NCI-H774 (cell line): ENCODE results near the gene MYG1.
"Not testable (repeated sequence)": the region's sequence is repeated elsewhere in the genome, so short reads cannot be mapped to it uniquely, and the experiment has no call there.

Experiments
- DNase-seq: peaks from one replicate; lab custom pipeline; 2025; lab: John Stamatoyannopoulos, UW

The MYG1 gene

DNA sequence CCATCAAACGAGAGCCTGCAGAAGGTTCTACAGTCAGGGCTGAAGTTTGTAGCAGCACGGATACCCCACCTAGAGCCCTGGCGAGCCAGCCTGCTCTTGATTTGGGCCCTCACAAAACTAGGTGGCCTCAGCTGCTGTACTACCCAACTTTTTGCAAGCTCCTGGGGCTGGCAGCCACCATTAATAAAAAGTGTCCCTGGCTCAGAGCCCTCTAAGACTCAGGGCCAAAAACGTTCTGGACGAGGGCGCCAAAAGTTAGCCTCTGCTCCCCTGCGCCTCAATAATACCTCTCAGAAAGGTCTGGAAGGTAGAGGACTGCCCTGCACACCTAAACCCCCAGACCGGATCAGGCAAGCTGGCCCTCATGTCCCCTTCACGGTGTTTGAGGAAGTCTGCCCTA, 13.0 kb upstream of the MYG1 start:
- DNase-seq: no peak

DNA sequence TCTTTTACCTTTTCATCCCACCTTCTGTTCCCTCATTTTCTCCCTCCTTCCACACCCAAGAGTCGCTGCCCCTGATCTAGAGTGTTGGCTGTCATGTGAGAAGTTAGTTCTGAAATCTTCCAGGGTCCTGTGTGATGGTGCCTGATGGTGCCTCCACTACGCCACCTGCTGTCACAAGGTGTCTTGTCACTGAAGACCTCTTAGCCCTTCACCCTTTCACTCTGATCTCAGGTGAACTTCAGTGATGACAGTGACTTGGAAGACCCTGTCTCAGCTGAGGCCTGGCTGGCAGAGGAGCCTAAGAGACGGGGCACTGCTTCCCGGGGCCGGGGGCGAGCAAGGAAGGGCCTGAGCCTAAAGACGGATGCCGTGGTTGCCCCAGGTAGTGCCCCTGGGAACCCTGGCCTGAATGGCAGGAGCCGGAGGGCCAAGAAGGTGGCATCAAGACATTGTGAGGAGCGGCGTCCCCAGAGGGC, 11.7 kb upstream of the MYG1 start:
- DNase-seq: no peak

DNA sequence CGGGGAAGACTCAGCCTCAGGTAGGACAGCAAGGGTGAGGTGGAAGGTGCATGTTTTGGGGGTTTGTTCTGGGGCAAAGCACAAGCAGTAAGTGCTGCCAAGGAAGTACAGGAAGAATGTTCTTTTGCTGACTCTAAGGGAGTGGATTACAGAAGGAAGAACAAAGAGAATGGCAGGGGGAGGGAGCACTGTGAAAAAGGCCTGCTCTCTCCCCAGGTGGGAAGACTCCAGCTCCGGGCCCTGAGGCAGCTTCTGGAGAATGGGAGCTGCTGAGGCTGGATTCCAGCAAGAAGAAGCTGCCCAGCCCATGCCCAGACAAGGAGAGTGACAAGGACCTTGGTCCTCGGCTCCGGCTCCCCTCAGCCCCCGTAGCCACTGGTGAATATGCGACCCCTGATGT, 11.2 kb upstream of the MYG1 start:
- DNase-seq: no peak

DNA sequence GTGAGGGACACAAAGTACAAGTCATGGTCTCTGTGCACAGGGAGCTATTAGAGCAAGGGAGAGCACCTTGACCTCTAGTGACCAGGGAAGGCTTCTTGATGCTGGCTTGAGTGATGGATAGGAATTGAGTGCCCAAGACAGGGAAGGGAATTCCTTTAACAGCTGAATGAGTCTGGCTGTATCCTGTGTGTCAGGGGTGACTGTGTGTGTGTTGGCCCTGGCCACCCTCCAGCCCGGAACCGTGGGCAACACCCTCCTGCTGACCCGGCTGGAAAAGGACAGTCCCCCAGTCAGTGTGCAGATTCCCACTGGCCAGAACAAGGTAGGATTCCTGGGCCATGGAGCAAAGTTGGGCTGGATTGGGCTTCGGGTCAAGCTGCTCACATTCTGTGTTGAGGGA, 9.6 kb upstream of the MYG1 start:
- no peak for DNase-seq

DNA sequence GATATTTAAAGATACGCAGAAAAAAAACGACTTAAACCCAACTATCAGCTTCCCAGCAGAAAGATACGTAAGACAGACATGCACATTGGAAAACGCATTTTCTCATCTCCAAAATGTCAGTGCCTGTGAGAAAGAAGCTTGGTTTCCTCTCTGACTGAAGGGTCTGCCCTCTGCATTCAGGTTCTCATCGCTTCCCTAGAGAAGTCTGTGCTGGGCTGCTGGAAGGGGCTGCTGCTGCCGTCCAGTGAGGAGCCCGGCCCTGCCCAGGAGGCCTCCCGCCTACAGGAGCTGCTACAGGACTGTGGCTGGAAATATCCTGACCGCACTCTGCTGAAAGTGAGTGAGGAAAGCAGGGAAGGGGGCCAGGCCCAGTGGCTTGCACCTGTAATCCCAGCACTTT, 8.8 kb upstream of the MYG1 start:
- no peak for DNase-seq

DNA sequence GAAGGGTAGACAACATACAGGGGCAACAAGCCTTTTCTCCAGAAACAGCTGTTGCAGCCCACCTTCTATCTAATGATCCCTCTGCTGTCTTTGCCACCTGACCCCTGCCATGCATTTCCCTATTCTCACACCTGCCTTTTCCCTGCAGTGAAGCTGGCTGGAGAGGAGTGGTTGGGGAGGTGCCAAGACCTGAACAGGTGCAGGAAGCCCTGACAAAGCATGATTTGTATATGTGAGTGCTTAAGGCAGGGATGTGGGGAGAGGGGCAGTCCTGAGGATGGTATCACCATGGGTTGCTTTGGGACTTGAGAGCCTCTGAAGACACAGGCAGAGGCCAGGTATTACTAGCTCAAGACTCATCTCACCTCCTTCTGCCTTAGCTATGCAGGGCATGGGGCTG, 7.1 kb upstream of the MYG1 start:
- peak; percentile 92 for DNase-seq

DNA sequence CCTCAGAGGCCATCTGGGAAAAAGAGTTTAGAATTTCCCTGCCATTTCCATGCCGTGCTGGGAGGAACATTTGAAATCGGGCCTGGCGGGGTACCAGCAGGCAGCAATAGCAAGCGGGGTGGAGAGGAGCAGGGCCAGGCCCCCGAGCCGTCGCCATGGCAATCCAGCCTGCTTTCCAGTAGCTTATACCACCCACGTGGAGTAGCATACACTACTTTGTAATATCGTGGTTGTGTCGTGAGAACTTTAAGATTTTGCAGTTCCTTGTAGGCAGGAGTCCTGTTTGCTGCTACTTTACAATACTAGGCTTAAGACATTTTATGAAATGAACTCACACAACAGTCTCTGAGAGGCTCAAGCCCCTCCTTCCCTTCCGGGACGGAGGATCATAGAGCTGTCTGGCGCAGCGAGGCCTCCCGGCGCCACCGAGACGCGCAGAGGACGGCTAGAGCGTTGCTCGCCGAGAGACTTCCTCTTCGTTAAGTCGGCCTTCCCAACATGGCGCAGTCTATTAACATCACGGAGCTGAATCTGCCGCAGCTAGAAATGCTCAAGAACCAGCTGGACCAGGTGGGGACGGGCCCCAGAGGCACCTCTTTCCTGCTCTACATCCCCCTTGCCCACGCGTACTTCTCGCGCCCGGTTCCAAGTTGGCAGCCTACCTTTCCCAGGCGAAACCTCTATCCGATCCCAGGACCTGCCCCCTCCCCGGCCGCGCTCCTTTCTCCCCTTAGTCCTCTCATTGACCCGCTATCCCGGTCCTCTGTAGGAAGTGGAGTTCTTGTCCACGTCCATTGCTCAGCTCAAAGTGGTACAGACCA, 4.2 kb upstream of the MYG1 start, which contains the start of gene PFDN5:
PFDN5 (plus strand) TSS at position 473 of the 821 bp plus-strand sequence; CDS start at position 499, 26 bp downstream.
- DNase-seq: peak; percentile 83

DNA sequence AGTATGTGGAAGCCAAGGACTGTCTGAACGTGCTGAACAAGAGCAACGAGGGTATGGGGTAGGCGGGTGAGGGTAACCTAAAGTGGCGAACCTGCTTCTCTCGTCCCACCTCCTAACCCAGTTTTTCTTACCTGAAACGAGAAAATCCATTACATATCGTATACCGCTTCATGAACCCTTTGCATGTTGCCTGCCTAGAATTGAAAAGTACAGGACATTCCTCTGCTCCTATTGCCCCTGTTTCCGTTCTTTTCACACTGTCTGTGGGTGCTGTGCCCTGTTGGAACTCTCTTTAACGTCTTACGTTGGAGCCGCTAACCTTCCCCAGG, 3.6 kb upstream of the MYG1 start:
- DNase-seq: no peak

DNA sequence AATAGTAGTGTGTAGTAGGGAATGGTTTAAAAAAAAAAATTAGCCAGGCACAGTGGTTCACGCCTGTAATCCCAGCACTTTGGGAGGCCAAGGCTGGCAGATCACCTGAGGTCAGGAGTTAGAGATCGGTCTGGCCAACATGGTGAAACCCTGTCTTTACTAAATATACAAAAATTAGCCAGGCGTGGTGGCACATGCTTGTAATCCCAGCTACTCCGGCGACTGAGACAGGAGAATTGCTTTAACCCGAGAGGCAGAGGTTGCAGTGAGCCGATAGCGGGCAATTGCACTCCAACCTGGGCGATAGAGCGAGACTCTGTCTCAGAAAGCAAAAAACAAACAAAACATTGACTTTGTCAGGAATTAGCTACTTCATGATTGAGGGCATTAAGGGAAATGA, 2.4 kb upstream of the MYG1 start:
- not testable (repeated sequence) for DNase-seq

DNA sequence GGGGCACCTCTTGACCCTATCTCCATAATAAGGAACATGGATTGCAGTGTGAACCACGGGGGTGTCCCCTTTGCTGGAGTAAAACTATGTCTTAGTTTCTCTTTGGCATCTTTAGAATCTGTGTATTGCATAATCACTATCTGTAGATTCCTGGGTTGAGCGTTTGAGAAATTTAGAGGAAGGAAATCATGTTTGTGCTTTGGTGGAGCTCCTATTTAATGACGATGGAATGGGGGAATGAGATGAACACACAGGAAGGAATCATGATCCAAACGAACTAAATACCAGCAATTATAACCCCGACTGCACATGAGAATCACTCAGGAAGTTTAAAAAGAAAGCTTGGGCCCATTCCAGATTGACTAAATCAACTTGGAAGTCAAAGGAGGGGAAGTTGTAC, 1.3 kb upstream of the MYG1 start:
- DNase-seq: no peak

DNA sequence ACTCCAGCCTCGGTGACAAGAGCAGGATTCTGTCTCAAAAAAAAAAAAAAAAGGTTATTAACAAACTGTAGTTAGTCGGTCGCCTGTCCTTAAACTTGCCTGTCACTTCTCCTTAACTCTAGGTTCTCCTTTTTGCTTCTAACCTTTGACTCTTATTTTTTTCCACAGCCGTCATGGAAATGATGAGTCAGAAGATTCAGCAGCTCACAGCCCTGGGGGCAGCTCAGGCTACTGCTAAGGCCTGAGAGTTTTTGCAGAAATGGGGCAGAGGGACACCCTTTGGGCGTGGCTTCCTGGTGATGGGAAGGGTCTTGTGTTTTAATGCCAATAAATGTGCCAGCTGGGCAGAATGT, 418 bp upstream of the MYG1 start:
- no peak for DNase-seq

DNA sequence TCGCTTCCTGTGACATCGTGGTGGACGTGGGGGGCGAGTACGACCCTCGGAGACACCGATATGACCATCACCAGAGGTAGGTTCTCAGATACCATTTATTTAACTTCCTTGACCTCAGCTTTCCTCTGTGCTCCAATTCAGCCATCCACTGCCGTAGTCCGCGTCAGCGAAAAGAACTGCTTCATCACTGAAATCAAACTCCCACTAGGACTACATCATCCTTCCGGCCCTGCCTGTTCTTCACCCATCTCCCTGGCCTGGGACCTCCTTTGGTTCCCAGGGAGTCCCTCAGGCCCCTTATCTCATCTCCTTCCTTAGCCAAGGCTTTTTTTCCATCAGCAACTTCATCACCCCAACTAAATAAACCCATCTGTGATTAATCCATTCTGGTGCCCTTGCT, 692 bp downstream of the MYG1 start:
- no peak for DNase-seq

DNA sequence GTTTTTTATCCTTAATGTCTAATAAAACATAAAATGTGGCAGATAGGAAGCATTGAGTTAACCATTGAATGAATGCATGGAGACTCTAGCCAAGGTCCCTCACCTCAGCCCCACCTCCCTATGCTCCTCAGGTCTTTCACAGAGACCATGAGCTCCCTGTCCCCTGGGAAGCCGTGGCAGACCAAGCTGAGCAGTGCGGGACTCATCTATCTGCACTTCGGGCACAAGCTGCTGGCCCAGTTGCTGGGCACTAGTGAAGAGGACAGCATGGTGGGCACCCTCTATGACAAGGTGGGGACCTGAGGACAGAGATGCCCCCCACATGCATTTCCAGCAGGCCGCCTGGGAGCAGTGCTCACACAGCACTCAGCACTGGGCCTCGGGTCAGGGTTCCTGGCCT, 3.4 kb downstream of the MYG1 start:
- DNase-seq: no peak

DNA sequence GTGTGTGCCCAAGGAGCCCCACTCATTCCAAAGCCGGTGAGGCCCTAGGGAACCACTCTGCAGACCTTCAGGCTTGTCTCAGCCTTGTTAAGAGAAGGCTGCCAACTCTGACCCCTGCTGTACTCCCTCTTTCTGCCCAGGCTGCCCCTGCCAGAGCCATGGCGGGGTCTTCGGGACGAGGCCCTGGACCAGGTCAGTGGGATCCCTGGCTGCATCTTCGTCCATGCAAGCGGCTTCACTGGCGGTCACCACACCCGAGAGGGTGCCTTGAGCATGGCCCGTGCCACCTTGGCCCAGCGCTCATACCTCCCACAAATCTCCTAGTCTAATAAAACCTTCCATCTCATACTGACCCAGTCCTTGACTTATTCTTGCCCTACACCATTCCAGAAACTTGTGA, 7.3 kb downstream of the MYG1 start:
- no peak for DNase-seq

DNA sequence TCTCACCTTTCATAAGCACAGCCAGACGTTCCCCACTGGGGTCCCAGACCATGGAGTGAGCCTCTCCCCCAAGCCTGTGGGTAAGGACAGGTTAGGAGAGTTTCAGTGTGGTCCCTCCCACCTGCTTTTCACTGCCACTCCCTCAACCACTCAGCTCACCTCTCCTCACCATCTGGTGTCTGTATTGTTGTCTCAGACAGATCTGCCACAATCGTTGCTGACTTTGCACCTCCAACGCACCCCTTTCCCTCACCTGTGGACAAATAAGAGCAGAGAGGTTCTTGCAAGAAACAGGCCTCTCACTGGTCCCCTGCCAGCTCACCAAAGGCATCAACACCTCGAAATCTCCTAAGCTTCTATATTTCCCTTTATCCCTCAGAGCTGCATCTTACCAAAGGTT, 8.8 kb downstream of the MYG1 start:
- DNase-seq: no peak

DNA sequence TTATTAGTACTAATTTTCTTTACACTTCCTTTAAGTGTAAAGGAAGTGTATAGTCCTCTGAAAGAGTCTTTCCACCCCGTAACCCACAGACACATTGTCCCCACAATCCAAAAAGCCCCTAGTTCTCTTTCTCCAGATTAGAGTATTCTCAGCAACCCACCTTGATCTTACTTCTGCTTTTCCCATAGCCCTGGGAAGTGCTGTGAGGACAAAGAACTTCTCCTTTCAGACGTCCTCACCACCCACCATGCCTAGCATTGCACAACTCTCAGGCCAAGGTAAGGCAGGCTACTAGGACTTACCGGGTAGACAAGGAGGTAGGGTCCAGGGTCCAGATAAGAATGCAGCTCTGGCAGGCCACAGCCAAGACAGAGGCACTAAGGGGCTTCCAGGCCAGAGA, 14.5 kb downstream of the MYG1 start:
- DNase-seq: no peak

DNA sequence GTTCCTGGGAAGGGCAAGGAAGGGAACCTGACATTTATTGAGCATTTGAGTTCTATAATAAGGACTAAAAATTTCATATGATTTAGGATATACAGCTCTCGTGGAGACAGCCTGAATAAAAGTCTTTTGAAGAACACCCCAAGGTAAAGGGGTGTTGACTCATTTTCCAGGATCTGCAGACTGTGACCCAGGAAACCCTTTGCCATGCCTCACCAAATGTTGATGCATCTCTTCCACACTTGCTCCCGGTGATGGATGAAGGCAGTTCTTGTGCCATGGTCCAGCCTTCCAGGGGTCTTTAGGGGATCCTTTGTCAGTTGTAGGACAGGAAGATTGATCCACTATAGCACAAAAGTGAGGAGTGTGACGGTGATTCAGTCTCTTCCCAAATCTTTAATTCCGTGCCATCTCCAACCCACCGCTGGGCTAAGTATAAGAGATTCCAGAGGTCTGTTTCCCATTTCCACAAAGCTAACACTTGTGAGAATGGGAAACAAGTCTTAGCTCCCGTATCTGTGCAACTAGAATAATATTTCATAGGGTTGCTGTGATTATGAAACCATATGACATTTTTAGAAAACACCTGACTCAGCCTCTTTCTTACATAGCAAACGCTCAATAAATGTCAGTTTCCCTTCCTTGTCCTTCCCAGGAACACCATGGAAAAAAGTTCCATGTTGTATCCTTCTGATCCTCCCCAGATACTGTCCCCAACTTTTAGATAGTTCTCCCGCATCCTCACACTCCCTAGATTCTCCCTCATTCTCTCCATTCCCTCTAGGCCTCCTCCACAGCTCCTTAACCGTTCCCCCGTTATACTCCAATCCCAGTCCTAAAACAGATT, 21.1 kb downstream of the MYG1 start:
- no peak for DNase-seq

DNA sequence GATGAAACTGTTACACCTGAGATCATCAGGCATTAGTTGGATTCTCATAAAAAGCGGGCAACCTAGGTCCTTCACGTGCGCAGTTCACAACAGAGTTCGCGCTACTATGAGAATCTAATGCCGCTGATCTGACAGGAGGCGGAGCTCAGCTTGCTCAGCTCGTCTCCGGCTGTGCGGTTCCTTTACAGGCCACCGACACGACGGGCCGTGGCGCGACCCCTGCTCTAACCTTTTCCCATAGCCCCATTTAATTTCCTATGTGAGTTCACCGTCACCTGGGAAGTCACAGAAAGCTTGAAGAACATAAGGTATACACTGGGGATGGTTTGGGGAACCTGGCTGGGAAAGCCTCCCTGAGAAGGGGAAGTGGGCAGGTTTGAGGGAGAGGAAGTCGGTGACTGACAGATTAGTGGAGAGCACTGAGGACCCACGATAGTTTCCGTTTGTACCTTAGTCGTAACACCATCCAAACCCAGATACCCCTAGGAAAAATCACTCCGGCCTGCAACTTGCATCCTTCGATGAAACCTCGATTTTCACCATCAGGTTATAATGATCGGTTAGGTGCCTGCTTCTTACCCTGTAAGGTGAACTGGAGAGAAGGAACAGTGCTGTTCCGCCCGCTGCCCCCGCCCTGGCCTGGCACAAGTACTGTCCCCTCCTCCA, 24.8 kb downstream of the MYG1 start:
- no peak for DNase-seq

DNA sequence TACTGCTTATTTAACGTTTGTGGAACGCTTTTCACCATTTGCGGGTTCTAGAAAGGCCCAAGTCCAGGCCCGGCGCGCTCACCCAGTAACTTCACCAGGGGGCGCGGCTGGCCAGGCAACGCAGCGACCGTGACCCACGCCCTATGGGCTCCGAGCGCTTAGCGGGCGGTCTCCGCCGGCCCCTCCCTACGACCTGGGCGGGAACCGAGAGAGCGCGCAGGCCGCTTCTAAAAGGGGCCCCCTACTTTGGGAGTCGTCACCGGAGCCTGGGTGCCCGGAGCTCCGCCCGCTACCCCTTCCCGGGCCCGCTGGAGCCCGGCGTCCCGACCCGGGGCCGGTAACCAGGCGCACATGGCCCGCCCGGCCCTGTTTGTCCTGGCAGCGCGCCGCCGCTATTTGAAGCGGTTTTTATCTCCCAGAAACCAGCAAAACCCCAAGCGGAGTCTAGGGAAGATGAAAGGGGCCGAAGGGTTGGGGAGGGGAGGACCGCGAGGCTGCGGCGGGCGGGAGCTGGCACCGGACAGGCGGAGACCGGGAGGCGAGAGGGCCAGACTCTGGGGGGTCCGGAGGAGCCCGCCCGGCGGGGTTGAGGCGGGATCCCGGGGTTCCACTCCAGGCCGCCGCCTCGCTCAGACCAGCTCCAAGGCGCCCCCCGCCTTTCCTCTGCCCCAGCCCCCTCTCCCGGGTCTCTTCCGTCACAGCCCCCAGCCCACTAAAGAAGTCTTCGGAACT, 25.4 kb downstream of the MYG1 start:
- peak; percentile 88 for DNase-seq

DNA sequence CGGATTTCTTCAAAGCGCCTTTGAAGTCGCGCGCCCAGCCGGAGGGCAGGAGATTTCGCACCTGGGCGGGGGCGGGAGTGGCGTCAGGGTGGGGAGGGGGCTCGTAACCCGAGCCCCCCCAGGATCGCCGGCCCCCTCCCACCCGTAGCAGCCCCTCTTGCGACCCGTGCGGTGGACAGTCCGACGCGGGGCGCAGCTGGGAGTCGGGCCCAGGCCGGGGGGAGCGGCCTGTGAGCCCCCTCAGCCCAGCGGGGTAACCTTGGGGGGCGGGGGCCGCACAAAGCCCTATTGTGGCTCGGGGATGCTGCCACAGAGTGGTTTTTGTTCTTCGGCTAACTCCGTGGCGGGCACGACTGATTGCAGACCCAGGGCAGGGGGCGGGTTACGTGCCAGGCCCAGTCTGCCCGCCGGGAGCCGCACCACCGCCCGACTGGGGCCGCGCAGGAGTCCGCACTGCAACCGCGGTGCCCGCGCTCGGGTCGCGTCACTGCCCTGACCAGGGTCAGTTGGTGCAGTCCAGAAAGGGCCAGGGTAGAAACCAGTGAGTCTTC, 26.1 kb downstream of the MYG1 start:
- DNase-seq: no peak

DNA sequence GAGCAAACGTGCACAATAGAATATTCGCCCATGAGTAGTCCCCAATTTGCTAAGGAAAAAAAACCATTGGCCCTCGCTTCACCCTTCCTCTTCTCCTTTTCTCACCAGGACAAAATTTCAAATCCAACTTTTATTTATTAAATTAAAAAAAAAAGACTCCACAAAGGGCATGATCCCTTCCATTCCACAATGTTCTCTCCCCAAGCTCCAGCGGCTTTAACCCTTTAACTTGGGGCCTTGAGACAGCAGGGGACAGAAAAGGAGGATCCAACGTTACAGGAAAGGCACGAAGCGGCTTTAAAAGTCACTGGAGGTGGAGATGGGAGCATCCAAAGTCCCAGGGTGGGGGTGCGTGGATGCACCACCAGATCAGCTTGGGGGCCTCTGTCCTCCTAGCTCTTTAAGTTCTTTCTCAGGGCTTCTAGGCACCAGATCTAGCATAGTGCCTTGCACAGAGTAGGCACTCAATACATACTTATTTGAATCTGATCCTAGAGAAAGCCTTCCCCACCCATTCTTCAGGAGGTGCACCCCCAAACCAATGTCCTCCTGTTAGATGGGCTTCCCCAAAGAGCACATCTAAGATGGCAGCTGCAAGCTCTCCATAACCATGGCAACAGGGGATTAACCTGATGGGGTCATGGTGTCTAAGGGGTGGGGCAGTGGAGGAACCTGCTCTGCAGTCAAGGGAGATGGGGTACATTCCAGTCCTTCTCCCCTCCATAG, 27.1 kb downstream of the MYG1 start:
- DNase-seq: no peak
